ENCODE results near the gene TFPI. TPM values are rescaled to one million over a fixed set of nuclear protein-coding genes. Genes with fewer than 3 reads are reported as not detected.

TFPI gene
- total RNA-seq, 1 experiment from 2014 or later: 129 TPM

GRCh38 chr2:187548656-187549055 lies 5.6 kb downstream of the TFPI start:
- Histone ChIP-seq H3K4me1 (ENCODE audit: control insufficient read depth, insufficient read depth, low read length) (peaks cover 75% of the 10 kb centered on the region), H3K27ac (ENCODE audit: low read length) (peak overlapping the region; percentile 98), H3K27me3 (ENCODE audit: control insufficient read depth, insufficient read depth, low read length) (no peaks in the 10 kb centered on the region), H3K4me3 (ENCODE audit: low read depth in 2 of 2, low read length in 2 of 2) (no peak overlapping the region; a peak in 1 of 4 replicates), H3K36me3 (ENCODE audit: control insufficient read depth, insufficient read depth, low read length) (peaks cover 21% of the 10 kb centered on the region), H3K9me3 (ENCODE audit: control insufficient read depth, insufficient read depth, low read depth, low read length) (no peaks in the 10 kb centered on the region)
- intact Hi-C loops (cut with micrococcal nuclease; ENCODE audit: unreplicated experiment) (no loop called here), in situ Hi-C loops (cut with HindIII; ENCODE audit: low pct_unique_long_range_greater_than_20kb, low sequenced_read_pairs) (no loop called here)
- ChIA-PET CTCF (interaction anchor here (1.2 kb wide), 1 partner anchor 31 kb away, joined by 3 read pairs; no protein-coding TSS in a partner anchor), POLR2A (interaction anchor here (0.6 to 1.6 kb wide), 3 partner anchors 30 to 910 kb away, joined by 3 to 4 read pairs (median 4); no protein-coding TSS in a partner anchor)
- TF ChIP-seq TCF7L2 (IDR thresholded peaks at IDR 0.05; ENCODE audit: low read depth, low read length) (no peak), CTCF (IDR thresholded peaks at IDR 0.05) (no peak)
- no peak for ATAC-seq
- no TSS peak for BruUV-seq (replicated peaks)
- DNase-seq (ENCODE audit: low read depth, low spot score): no peak

- H3K4me1 ChIP-seq (ENCODE audit: control insufficient read depth, insufficient read depth, low read length): peaks cover 86% of the 10 kb centered on the region
- H3K27ac ChIP-seq (ENCODE audit: low read length): peak overlapping the region; percentile 98
- ChIA-PET CTCF (interaction anchor here (1.2 kb wide), 1 partner anchor 33 kb away, joined by 3 read pairs; no protein-coding TSS in a partner anchor), POLR2A (interaction anchor here (0.6 kb wide), 1 partner anchor 19 kb away, joined by 13 read pairs; no protein-coding TSS in a partner anchor)
- TF ChIP-seq TCF7L2 (IDR thresholded peaks at IDR 0.05; ENCODE audit: low read depth, low read length) (no peak), SIN3A (IDR thresholded peaks at IDR 0.05; ENCODE audit: borderline replicate concordance, insufficient read depth, low read depth, low read length) (0 out of 2 replicates have a peak, but pooled peaks have one; percentile 46), POLR2AphosphoS5 (IDR thresholded peaks at IDR 0.05; ENCODE audit: low read depth, low read length) (peak; percentile 70), CTCF (IDR thresholded peaks at IDR 0.05) (no peak), REST (IDR thresholded peaks at IDR 0.05; ENCODE audit: insufficient read depth in 1 of 2, low read depth in 2 of 2, low read length in 1 of 2) (no peak)
- TSS peak; percentile 84 for BruUV-seq (replicated peaks)
- DNase-seq (ENCODE audit: low read depth, low spot score) (no peak), ATAC-seq (peak; percentile 90)
- H3K36me3 ChIP-seq (ENCODE audit: control insufficient read depth, insufficient read depth, low read length): peaks cover 25% of the 10 kb centered on the region; the same call in 1 of the 2 replicates
- in situ Hi-C loops (cut with HindIII; ENCODE audit: low pct_unique_long_range_greater_than_20kb, low sequenced_read_pairs): no loop called here
- no peaks in the 10 kb centered on the region for H3K27me3 ChIP-seq (ENCODE audit: control insufficient read depth, insufficient read depth, low read length)
- H3K4me3 ChIP-seq (ENCODE audit: low read depth in 2 of 2, low read length in 2 of 2): no peak overlapping the region
- intact Hi-C loops (cut with micrococcal nuclease; ENCODE audit: unreplicated experiment): no loop called here
- H3K9me3 ChIP-seq (ENCODE audit: control insufficient read depth, insufficient read depth, low read depth, low read length): no peaks in the 10 kb centered on the region
Observed at GRCh38 chr2:187547353-187547979, 6.8 kb downstream of the TFPI start.

All from Panc1 (cell line).